ENCODE results near the gene CDH23.

CDH23 gene

DNA sequence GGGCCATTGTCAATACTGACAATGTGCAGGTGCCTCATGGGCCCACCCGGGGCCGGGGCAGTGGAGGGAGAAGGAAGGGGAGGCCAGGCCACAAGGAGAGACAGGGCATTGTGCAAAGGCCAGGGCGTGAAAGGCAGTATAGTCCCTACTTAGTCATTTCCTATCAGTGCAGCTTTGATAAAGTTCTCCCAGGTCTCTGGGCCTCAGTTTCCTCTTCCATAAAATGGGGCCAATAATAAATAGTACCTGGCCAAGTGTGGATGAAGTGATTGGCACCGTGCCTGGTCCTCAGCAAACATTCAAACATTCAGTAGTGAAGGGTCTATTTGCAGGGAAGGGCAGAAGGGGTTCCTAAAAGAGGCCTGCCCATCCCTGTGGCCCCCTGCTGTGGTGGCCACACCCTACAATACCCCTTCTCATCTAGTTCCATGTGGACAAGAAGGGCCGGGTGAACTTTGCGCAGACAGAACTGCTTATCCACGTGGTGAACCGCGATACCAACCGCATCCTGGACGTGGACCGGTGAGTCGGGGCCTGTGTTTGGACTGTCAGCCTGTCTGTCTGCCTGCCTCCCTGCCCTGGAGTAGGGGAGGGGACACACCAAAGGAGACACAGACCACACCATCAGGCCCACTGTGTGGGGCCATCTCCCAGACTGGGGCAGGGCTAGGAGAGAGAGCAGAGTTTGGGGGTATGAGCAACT is 413.5 kb downstream of the CDH23 start:
- Mint-ChIP-seq H3K4me1 (peaks cover 4% of the 10 kb centered on the region), H3K27ac (no peak overlapping the region), H3K9me3 (no peaks in the 10 kb centered on the region), H3K36me3 (no peaks in the 10 kb centered on the region), H3K4me3 (no peak overlapping the region)
- DNase-seq (ENCODE audit: low spot score in 2 of 2) (no peak), ATAC-seq (no peak)

DNA sequence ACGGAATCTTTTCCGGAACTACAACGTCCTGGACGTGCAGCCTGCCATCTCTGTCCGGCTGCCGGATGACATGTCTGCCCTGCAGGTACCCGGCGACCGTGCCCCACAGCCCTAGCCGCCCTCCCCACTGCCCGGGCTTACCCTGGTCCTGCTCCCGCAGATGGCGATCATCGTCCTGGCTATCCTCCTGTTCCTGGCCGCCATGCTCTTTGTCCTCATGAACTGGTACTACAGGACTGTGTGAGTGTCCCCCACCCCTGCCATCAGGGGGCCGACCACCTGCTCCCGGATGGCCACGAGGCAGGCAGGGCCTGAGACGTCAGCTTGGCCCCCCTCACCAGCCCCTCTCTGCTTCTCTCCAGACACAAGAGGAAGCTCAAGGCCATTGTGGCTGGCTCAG is 414.6 kb downstream of the CDH23 start:
- Mint-ChIP-seq H3K36me3 (peaks cover 9% of the 10 kb centered on the region), H3K9me3 (no peaks in the 10 kb centered on the region), H3K4me3 (no peak overlapping the region), H3K4me1 (no peaks in the 10 kb centered on the region), H3K27ac (no peak overlapping the region)
- DNase-seq (ENCODE audit: low spot score in 2 of 2) (no peak), ATAC-seq (no peak)

GRCh38 chr10:71812016-71812912 is 415.5 kb downstream of the CDH23 start:
- Mint-ChIP-seq H3K36me3 (peaks cover 18% of the 10 kb centered on the region), H3K27ac (no peak overlapping the region), H3K4me1 (no peaks in the 10 kb centered on the region), H3K9me3 (no peaks in the 10 kb centered on the region), H3K4me3 (no peak overlapping the region)
- peak; percentile 79 to 85 for DNase-seq (ENCODE audit: low spot score in 2 of 2)
- ATAC-seq = peak; percentile 88

DNA sequence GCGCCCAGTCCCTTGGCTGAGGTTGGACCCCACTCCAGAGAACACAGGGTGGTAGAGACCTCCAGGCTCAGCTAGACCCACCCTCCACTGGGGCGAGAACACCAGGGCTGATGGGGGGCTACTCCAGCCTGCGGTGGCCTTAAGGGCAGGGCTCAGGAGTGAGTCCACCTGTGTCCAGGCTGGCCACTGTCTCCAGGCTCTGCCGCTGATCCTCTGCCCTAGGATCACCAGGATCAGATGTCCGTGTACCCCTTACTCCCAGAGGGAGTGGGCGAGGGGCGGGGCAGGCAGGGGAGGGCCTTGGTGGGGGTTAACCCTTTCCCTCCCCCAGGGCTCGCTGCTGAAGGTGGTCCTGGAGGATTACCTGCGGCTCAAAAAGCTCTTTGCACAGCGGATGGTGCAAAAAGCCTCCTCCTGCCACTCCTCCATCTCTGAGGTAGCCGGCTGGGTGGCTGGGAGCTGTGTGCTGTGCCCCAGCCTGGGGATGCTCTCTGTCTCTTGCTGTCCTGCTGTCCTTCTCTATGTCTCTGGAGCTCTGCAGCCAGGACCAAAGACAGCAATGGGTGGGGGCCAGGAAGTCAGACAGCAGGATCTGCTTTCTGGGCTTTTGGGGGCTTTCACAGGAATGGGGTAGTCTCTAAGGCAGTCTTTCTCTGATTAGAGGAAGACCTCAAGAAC is 416.3 kb downstream of the CDH23 start:
- no peak for ATAC-seq
- Mint-ChIP-seq H3K4me1 (no peaks in the 10 kb centered on the region), H3K27ac (no peak overlapping the region), H3K36me3 (peaks cover 26% of the 10 kb centered on the region), H3K4me3 (no peak overlapping the region), H3K9me3 (no peaks in the 10 kb centered on the region)
- DNase-seq (ENCODE audit: low spot score in 2 of 2) = no peak

DNA sequence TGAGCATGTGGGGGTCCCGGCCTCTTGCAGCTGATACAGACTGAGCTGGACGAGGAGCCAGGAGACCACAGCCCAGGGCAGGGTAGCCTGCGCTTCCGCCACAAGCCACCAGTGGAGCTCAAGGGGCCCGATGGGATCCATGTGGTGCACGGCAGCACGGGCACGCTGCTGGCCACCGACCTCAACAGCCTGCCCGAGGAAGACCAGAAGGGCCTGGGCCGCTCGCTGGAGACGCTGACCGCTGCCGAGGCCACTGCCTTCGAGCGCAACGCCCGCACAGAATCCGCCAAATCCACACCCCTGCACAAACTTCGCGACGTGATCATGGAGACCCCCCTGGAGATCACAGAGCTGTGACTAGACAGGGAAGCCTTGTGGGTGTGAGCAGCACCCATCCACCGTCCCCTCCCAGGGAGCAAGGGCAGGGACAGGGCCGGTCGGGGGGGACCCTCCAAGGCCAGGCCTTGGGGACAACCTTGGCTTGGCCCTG is 418.2 kb downstream of the CDH23 start:
- Mint-ChIP-seq H3K4me1 (no peaks in the 10 kb centered on the region), H3K4me3 (no peak overlapping the region), H3K36me3 (peaks cover 45% of the 10 kb centered on the region), H3K27ac (peak overlapping the region; percentile 52), H3K9me3 (no peaks in the 10 kb centered on the region)
- DNase-seq (ENCODE audit: low spot score in 2 of 2) = no peak
- no peak for ATAC-seq

GRCh38 chr10:71815515-71816130 is 418.9 kb downstream of the CDH23 start:
- Mint-ChIP-seq H3K4me3 (no peak overlapping the region), H3K4me1 (no peaks in the 10 kb centered on the region), H3K36me3 (peaks cover 52% of the 10 kb centered on the region), H3K9me3 (no peaks in the 10 kb centered on the region), H3K27ac (no peak overlapping the region)
- DNase-seq (ENCODE audit: low spot score in 2 of 2) (no peak), ATAC-seq (no peak)

DNA sequence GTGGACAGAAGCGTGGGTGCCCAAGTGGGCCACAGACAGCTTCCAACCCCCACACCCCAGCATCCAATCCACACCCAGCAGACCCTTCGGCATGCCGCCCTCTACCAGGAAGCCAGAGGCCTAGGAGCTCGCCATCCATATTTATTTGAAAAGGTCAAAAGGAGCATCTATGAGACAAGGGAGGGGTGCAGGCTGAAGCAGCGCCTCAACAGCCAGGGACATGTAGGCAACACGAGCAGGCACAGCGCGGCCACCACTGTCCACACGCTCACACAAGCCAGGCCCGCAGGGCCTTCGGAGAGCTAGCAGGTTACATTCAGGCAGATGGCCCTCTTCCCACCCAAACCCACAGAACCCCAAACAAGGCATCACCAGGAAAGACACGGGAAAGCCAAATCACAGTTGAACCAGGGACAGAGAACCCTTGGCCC is 419.7 kb downstream of the CDH23 start:
- Mint-ChIP-seq H3K27ac (peak overlapping the region; percentile 37), H3K4me3 (no peak overlapping the region), H3K9me3 (no peaks in the 10 kb centered on the region), H3K36me3 (peaks cover 60% of the 10 kb centered on the region), H3K4me1 (peaks cover 2% of the 10 kb centered on the region)
- no peak for DNase-seq (ENCODE audit: low spot score in 2 of 2)
- no peak for ATAC-seq

GRCh38 chr10:71816936-71817618 is 420.4 kb downstream of the CDH23 start:
- Mint-ChIP-seq H3K4me3 (no peak overlapping the region), H3K36me3 (peaks cover 66% of the 10 kb centered on the region), H3K27ac (peak overlapping the region; percentile 37), H3K9me3 (no peaks in the 10 kb centered on the region), H3K4me1 (peaks cover 8% of the 10 kb centered on the region)
- DNase-seq (ENCODE audit: low spot score in 2 of 2) = no peak
- ATAC-seq = no peak

- ATAC-seq (no peak), DNase-seq (ENCODE audit: low spot score in 2 of 2) (no peak)
- Mint-ChIP-seq H3K36me3 (peaks cover 74% of the 10 kb centered on the region), H3K4me1 (peaks cover 18% of the 10 kb centered on the region), H3K9me3 (no peaks in the 10 kb centered on the region), H3K27ac (no peak overlapping the region), H3K4me3 (no peak overlapping the region)
Observed at GRCh38 chr10:71817831-71818655, 421.3 kb downstream of the CDH23 start.

GRCh38 chr10:71818674-71819260 is 422.0 kb downstream of the CDH23 start:
- H3K27ac Mint-ChIP-seq = no peak overlapping the region
- H3K9me3 Mint-ChIP-seq = no peaks in the 10 kb centered on the region
- peaks cover 78% of the 10 kb centered on the region for H3K36me3 Mint-ChIP-seq
- DNase-seq (ENCODE audit: low spot score in 2 of 2) = no peak
- peaks cover 24% of the 10 kb centered on the region for H3K4me1 Mint-ChIP-seq
- ATAC-seq = no peak
- H3K4me3 Mint-ChIP-seq = no peak overlapping the region

- DNase-seq (ENCODE audit: low spot score in 2 of 2) (no peak), ATAC-seq (no peak)
- peaks cover 85% of the 10 kb centered on the region for H3K36me3 Mint-ChIP-seq
- H3K4me1 Mint-ChIP-seq = peaks cover 24% of the 10 kb centered on the region
- no peaks in the 10 kb centered on the region for H3K9me3 Mint-ChIP-seq
- H3K4me3 Mint-ChIP-seq = no peak overlapping the region
- H3K27ac Mint-ChIP-seq = no peak overlapping the region
Observed at GRCh38 chr10:71819441-71819861, 422.7 kb downstream of the CDH23 start.

- Mint-ChIP-seq H3K27ac (no peak overlapping the region), H3K36me3 (peaks cover 90% of the 10 kb centered on the region)
Observed at GRCh38 chr10:71819985-71820384, 423.3 kb downstream of the CDH23 start.

GRCh38 chr10:71820966-71821365 is 424.2 kb downstream of the CDH23 start:
- H3K4me3 Mint-ChIP-seq = no peak overlapping the region
- H3K36me3 Mint-ChIP-seq = peaks cover 94% of the 10 kb centered on the region
- ATAC-seq = no peak
- no peak overlapping the region for H3K27ac Mint-ChIP-seq
- H3K4me1 Mint-ChIP-seq = peaks cover 24% of the 10 kb centered on the region
- no peaks in the 10 kb centered on the region for H3K9me3 Mint-ChIP-seq
- no peak for DNase-seq (ENCODE audit: low spot score in 2 of 2)

More at GRCh38 chr10:71819985-71820384, 423.3 kb downstream of the CDH23 start:
- H3K9me3 Mint-ChIP-seq = no peaks in the 10 kb centered on the region
- peaks cover 24% of the 10 kb centered on the region for H3K4me1 Mint-ChIP-seq
- DNase-seq (ENCODE audit: low spot score in 2 of 2) (no peak), ATAC-seq (no peak)
- H3K4me3 Mint-ChIP-seq = no peak overlapping the region

Measured in stimulated activated effector memory CD8-positive, alpha-beta T cell treated with anti-CD3 and anti-CD28 coated beads, Interleukin-12 subunit alpha, Interleukin-12 subunit beta, amount 100 ng/mL, for 72 hours (primary cell).